NCI-H2227 (cell line): ENCODE results near the gene ACAT2.
"Not testable (repeated sequence)": the region's sequence is repeated elsewhere in the genome, so short reads cannot be mapped to it uniquely, and the experiment has no call there.

ENCODE experiments used
- DNase-seq: peaks from one replicate; lab custom pipeline; 2025; ENCODE audit not compliant: unreplicated experiment; lab: John Stamatoyannopoulos, UW

The ACAT2 gene

GRCh38 chr6:159729598-159730331 is 32.1 kb upstream of the ACAT2 start:
- no peak for DNase-seq

GRCh38 chr6:159730332-159730676 is 31.5 kb upstream of the ACAT2 start:
- DNase-seq, result no peak

- not testable (repeated sequence) for DNase-seq
These were observed 29.3 kb upstream of the ACAT2 start for GRCh38 chr6:159732550-159732949.

GRCh38 chr6:159733395-159733794 is 28.4 kb upstream of the ACAT2 start:
- DNase-seq, result not testable (repeated sequence)

GRCh38 chr6:159736908-159737307 is 24.9 kb upstream of the ACAT2 start:
- no peak for DNase-seq

GRCh38 chr6:159739341-159739740 is 22.5 kb upstream of the ACAT2 start:
- no peak for DNase-seq

GRCh38 chr6:159742165-159742564 is 19.7 kb upstream of the ACAT2 start:
- DNase-seq, result no peak

GRCh38 chr6:159745081-159745480 is 16.8 kb upstream of the ACAT2 start:
- no peak for DNase-seq

GRCh38 chr6:159746759-159747158 is 15.1 kb upstream of the ACAT2 start:
- no peak for DNase-seq

GRCh38 chr6:159748127-159748526 is 13.7 kb upstream of the ACAT2 start:
- not testable (repeated sequence) for DNase-seq

GRCh38 chr6:159751448-159751847 is 10.4 kb upstream of the ACAT2 start:
- DNase-seq, result no peak

- DNase-seq, result peak; percentile 6
These were observed 8.6 kb upstream of the ACAT2 start for GRCh38 chr6:159753081-159753872.

GRCh38 chr6:159754401-159754800 is 7.4 kb upstream of the ACAT2 start:
- no peak for DNase-seq

GRCh38 chr6:159754959-159755914 is 6.6 kb upstream of the ACAT2 start:
- no peak for DNase-seq

- no peak for DNase-seq
These were observed 5.3 kb upstream of the ACAT2 start for GRCh38 chr6:159756508-159756907.

GRCh38 chr6:159758031-159759001 is 3.5 kb upstream of the ACAT2 start:
- no peak for DNase-seq

- DNase-seq, result no peak
These were observed 2.2 kb upstream of the ACAT2 start for GRCh38 chr6:159759645-159760044.

- no peak for DNase-seq
These were observed 1.2 kb upstream of the ACAT2 start for GRCh38 chr6:159760602-159761057.

GRCh38 chr6:159761129-159761872 is 544 bp upstream of the ACAT2 start:
- peak; percentile 59 for DNase-seq
